DMS114 treated with DMSO at 0.1 percent for 48 hours (cell line): ENCODE measurements around the gene SLC44A1.

ENCODE experiments used
- DNase-seq: peaks from one replicate; lab custom pipeline; 2025; ENCODE audit not compliant: unreplicated experiment; lab: John Stamatoyannopoulos, UW

SLC44A1 gene

DNA sequence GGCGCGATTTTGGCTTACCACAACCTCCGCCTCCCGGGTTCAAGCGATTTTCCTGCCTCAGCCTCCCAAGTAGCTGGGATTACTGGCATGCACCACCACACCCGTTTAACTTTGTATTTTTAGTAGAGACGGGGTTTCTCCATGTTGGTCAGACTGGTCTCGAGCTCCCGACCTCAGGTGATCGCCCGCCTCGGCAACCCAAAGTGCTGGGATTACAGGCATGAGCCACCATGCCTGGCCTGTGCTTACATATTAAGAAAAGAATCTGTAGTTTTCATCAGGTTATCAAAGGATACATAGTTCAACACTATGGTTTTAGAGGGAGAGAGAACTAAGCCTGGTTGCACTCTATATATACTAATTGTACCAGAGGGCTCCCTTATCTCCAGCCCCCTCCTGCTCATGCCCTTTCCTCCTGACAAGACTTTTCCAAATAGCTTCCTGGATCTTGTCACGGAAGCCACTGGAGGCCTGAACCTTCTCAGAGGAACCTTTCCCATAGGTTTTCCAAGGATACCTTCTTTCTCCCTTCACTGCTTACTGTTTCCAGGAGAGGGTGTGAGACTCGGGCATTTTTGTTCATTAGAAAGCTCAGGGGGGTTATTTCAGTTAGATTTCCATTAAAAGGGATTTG lies 53.1 kb downstream of the SLC44A1 start:
- no peak for DNase-seq

DNA sequence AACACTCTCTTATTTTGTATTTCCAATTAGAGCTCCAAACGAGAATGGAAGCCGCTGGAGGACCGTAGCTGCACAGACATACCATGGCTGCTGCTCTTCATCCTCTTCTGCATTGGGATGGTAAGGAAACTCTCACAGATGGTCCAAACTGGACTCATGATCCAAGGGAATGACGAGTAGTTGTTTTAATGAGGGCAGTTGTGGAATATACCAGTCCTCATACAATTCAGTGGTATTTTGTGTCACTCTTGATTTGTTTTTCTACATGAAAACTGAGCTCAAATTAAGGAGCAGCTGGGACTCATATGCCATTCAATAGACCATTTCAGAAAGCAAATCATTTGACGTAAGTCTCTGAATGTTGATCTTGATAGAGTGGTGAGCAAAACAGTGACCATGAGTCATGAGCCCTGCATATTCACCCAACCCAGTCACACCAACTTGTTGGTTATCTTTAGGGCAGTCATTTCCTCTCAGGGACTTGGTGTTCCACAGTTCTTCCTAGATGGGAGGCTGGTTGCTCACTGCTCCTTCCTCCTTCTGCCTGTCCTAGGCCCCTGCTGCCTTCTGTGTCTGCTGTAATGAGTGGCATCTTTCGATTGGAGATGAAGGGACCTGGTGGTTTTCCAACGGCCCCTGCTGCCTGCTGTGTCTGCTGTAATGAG lies 54.9 kb downstream of the SLC44A1 start:
- no peak for DNase-seq

DNA sequence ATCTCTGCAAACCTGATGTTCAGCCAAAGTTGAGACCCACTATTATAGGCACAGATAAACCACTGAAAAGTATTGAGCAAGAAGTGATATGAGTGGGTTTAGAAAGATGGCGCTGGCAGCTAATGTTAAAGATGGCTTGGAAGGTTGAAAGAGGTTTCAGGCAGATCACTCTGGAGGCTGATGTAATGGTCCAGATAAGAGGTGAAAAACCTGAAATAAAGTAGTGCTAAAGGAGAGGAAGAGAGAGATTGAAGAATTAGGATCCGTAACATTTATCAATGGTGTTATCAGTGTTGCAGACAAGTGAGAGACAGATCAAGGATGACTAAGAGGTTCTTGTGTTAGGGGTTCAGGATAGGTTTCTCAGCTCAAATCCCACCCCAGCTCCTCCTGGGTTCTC lies 58.3 kb downstream of the SLC44A1 start:
- no peak for DNase-seq

DNA sequence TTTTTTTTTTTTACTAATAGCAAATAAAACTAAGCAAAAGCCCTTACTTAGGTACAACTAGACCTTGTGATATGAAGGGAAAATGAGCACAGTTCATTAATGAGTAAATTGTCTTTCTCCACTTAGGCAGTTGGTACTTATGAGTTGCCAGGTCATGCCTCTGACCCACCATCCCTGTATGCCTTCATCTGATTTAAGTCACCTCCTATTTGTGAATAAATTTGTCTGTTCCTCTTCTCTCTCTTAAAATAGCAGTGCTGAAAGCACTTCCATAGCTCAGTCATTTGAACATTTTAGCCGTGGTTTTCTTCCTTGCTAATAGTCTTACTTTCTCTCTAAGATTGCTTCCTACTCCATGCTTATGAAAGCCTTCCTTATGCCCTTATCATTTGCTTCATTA lies 61.4 kb downstream of the SLC44A1 start:
- no peak for DNase-seq

DNA sequence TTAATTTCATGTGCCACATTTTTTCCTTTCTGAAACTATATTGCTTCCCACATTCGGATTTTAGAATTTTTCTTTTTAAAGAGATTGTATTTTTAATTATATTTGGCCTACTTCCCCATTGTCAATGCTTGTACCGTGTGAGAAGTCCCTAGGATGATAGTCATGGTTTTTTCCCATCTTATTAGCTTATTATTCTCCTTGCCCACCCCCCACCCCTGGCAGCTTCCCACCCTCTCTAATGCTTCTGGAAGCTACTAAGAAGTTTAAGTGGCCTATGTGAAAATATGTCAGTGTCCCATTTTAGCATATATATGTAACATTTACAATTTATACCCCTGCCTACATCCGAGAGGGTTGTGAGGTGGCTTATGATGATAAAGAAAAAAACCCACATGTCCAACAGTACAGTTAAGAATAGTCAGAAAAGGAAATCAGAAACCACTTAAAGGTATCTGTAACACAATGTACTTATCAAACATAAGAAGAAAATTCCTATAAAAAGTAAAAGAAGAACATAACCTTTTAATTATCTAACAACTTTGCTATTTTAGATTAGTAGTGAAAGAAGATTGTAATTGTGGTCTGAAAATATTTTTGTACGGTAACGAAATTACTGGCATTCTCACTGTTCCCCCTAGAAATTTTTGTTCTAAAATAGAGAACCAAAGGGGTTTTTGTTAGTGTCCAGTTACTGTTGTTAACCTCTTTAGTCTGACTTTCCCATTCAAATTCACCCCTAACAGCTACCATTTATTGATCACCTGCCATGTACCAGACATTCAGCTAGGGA lies 62.1 kb downstream of the SLC44A1 start:
- DNase-seq: no peak

DNA sequence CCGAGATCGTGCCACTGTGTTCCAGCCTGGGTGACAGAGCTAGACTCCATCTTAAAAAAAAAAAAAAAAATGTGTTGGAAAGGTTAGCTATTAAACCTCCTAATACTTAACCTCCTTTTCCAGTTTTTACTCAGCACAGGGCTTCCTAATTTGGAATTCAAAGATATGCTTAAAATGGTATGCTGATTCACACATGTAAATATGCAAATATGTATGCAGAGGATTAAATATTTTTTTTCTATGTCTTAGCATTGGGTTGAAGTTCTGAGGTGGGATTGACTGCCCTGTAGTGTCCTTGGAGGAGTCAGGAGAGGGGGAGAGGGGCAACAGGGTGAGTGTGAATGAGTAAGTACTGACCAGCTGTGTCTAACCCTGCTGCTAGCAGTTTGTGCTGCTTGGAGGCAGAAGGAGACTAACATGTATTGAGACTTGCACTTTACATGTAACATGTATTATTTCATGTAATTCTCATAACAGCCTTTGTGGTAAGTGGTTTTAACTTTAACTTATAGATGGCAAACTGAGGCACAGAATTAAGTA lies 63.2 kb downstream of the SLC44A1 start:
- no peak for DNase-seq

DNA sequence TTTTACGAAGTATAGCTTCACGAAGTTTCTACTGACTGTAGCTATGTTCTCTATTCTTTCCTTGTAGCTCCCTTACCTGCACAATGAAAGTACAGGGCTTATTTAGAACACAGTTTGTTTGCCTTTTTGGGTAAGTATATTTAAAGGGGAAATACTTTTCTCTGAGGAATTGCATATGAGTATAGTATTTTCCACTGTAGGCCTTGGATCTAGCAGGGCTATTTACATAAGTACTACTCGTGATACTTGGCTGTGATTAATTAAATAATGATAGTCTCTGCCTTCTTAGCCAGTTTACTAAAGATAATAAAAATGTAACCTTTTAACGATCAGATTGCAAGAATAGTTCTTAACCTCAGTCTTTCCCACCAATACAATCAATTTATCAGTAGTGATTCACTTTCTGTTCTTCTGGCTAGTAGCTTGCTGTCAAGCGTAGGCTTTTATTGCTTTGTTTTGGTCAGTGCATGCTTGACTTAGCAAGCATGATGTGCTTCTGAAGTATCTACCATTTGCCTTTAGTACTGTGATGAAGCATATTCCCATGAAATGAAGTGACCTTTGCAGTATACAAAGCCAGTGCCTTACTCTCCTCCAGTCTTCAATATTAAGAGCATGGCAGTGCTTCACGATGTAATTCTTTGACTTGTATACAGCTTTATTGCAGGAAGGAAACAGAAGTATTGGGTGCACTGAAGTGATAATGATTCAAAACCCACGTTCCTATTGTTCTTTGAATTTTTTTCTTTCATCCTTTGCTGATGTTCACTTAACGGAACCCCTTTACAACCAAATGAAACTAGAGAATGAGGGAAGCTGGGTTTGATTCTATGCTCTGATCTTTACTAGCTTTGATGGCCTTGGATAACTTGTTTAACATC lies 64.2 kb downstream of the SLC44A1 start:
- no peak for DNase-seq

DNA sequence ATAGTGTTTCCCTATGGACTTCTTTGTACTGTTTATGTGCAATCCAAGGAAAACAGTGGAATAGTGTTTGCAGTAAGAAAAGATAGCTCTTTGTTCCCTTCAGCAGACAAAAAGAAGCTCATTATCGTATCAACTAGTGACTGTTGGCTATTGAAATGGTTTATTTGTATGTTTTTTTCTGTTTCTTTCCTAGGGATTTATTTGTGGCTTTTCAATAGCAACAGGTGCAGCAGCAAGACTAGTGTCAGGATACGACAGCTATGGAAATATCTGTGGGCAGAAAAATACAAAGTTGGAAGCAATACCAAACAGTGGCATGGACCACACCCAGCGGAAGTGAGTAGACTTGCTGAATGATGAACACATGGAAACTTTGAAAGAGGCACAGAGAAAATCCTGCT lies 65.1 kb downstream of the SLC44A1 start:
- DNase-seq: no peak

DNA sequence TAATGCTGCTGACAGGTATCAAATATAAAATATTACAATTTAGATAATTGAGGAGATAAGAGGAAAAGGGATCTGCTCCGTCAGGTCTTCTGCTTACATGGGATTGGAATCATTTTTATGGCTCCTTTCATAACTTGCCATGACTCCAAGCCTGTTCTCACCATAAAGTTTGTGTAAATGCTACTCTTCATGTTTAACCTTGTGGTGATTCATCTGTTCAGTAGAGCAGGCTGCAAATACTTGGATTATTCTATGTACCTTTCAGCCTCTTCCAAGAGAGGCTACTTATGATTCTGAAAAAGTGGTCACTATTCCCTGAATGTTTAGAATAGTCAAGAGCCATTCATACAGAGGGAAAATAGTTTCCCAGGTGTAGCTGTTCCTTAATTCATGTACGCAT lies 66.9 kb downstream of the SLC44A1 start:
- no peak for DNase-seq

DNA sequence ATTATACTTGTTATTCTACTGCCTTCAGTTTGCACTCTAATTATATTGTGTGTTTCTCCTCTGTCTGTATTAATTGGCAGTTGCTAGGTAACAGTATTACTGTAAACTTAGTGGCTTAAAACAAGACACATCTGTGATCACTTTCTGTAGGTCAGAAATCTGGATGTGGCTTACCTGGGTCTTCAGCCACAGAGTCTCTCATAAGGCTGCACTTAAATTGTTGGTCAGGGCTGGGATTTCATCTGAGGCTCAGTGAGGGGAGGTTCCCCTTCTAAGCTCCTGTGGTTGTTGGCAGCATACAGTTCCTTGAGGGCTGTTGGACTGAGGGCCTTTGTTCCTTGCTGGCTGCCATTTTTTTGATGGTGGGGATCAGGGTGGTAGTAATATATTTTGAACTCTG lies 68.8 kb downstream of the SLC44A1 start:
- no peak for DNase-seq

DNA sequence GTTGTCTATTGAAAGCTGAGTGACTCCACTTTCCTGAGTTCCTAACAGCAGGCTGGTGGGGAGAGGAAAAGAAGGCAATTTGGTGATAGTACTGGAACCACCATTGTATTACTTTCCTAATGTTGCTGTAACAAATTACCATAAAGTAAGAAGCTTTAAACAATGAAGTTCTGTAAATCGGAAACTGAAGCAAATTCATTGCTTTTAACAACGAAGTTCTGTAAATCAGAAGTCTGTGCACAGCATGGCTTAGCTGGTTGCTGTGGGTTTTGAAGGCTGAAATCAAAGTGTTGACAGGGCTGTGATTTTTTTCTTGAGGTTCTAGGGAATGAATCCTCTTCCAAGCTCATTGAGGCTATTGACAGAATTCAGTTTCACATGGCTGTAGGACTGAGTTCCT lies 72.3 kb downstream of the SLC44A1 start:
- DNase-seq: no peak

DNA sequence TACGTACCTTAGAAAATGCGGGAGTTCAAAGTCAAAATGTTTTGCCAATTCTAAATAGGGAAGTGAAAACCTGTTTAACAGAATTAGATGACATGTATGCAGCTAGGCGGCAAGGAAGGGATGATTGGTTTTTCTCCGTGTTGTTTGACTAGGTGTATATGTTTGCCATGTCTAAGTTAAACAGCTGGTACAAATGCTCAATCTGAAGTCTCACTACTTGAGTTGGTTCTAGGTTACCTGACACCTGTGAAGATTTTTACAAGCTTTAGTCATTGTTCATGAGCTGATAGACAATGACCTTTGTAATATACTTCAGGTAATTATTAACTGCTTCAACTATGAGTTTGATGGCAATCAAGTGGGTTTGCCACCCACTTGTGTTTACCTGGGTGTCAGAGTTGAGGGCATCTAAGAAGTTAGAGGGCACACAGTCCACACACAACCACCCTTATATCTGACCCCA lies 74.3 kb downstream of the SLC44A1 start:
- DNase-seq: no peak

DNA sequence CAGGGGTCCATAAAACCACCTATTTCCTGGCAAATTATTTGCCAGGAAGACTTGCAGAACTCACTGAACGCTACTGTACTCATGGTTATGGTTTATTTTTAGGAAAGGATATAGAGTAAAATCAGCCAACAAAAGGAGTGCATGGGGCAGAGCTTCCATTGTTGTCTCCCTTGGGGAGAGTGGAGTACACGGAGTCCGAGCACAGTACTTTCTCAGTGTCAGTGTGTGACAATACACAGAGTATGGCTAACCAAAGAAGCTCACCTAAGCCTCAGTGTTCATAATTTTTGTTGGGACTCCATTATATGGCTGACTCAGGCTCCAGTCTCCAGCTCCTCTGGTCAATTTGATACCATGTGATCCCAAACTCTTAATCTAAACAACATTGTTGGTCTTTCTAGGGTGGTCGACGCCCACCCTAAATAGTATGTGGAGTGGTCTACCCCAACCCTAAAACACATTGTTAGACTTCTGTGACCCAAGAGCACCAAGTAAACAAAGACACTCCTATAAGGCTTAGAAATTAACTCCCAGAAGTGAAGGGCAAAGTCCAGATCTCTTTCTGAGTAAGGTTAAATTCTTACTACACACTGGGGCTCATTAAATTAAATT lies 74.9 kb downstream of the SLC44A1 start:
- no peak for DNase-seq

DNA sequence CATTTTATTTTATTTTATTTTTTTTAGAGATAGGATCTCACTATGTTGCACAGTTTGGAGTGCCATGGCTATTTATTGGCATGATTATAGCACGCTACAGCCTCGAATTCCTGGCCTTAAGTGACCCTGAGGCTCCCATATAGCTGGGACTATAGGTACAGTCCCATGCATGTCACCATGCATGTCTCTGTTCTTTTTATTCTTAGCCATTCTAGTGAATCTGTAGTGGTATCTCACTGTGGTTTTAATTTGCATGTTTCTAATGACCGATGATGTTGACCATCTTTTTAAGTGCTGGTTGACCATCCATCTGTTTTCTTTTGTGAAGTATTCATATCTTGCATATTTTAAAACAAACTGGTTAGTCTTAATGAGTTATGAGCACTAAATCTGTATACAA lies 76.1 kb downstream of the SLC44A1 start:
- DNase-seq: no peak

DNA sequence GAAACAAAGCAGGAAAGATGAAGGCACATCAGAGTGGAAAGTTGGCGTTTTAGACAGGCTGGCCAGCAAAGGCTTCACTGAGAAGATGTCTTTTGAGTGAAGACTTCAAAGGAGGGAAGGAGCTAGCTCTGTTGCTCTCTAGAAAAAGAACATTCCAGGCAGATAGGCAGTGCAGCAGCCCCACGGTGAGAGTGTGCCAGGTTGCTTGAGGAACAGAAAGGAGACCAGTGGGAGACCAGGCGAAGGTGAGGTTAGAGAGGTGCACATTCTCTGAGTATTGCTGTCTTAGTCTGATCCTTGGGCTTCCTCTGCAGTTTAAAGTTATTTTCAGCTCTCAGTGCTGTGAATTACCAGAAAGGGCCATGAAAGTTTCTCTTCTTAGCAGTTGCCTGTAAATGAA lies 83.8 kb downstream of the SLC44A1 start:
- no peak for DNase-seq

DNA sequence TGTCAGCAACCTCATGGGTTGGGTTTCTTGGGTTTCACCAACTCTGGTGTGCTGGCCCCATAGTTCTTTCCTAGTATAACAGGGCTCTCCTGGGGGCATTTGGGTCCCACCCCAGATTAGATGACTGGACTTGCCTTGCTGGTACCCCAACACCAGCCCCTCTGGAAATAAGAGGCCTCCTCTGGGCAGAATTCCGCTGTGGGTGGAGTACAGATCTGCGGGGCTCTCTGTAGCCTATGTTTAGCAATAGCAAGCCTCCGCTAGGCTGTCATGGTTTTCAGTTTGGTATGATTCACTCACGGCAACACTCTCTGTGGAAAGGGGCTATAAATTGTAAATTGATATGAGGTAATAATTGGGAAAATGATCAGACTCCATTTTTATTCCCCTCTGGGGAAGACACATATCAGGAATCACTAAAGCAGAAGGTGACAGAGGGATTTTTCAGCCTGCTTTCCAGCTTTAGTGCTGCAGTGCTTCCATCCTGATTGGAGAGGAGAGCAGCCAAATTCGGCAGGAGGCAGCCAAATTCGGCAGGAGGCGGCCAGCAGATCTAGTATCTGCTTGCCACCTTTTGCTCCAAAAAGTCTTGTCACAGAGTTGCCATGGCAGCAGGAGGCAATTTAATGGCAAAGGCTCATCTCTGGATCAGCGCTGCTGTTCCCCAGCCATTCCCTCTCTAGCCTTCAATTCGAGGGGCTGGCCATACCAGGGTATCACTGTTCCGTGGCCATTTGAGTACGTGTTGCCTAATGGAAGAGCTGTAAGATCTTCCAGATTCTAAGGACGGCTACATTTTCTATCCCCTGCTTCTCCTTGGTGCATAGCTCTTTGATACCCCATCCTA lies 84.6 kb downstream of the SLC44A1 start:
- DNase-seq: no peak

DNA sequence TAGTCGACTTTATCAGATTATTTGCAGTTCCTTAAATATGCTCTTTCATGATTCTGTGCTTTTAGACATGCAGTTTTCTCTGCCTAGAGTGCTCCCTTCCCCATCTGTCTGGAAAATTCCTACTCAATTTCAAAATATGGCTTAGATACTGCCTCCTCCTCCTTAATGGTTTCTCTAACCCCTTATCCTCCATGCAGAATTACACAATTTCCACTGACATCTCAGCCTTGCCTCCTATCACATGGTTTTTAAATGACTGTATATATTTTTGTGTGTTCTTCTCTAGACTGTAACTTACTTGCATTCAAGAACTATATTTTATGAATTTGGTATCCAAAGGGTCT lies 85.2 kb downstream of the SLC44A1 start:
- DNase-seq: no peak

DNA sequence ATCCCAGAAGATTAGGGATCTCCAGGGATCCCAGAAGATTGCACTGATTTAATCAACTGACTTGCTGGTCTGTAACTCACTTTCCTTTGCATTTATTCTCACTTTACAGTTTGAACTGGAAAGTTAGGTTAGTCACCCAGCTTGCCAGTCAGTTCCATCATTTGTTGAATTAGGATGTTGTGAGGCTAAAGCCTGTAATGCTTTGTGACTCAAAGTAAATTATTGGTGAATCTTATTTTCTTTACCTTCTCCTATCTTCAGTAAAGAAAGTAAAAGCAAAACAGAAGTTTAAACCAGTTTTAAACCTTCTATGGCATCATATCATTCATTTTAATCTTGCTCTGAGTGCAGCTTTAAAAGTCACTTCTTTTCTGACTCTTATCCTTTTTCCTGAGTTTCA lies 85.8 kb downstream of the SLC44A1 start:
- DNase-seq: no peak

DNA sequence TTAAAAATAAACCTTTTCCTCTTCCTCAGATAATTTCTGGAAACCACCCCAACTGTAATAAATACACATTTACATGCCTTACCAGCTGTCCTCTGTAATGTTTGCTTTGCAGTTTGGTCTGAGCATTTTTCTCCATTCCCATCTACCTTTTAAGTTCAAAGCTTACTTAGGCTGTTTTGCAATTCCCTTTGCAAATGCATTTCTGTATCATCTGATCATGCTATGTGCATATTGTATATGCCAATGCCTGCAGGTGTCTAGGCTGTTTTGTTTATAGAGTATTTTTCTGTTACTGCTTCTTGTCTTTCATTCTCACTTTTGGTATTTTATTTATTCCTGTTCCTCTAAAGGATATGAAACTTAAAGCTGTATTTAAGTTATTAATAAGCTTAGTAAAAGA lies 86.3 kb downstream of the SLC44A1 start:
- no peak for DNase-seq

DNA sequence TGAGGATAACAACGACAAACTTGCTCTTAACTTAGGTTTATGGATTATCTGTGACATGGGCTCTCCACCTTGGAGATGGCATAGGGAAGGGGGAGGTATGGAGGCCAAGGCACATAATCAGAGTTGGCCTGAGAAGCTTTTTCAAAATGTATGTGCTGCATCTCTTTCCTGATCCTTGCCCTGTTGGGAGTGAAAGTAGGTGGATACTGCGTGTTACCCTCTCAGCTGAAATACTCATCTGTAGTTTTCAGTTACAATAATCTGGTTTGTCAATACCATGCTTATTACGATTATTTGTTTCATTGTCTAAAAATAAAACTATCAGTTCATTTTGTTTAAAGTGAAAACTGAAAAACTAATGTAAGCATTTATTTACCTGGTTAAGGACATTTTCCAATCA lies 86.7 kb downstream of the SLC44A1 start:
- no peak for DNase-seq
